Activated naive CD8-positive, alpha-beta T cell treated with anti-CD3 and anti-CD28 coated beads, Interleukin-2, amount 10 ng/mL, durations not matched to agents 7 days and 5 days (primary cell): ENCODE measurements around the gene KLF4. TPM values are rescaled to one million over a fixed set of nuclear protein-coding genes. Genes with fewer than 3 reads are reported as not detected.
A peak's percentile ranks its signal among the peaks of the same experiment; 100 is the strongest.
"Not testable (repeated sequence)": the region's sequence is repeated elsewhere in the genome, so short reads cannot be mapped to it uniquely, and the experiment has no call there.

Experiments
- ATAC-seq: fragments of 150-1000 bp; cut with Tn5 transposase; one replicate; pipeline ENCODE4 v1.10.0; 2021; ENCODE audit warnings: low read depth, moderate library complexity
- POLR2A ChIA-PET: fragments of 350-600 bp; sonication (Branson Sonifier 250); formaldehyde crosslinking; loops from one replicate; lab custom pipeline; 2021; ENCODE audit warnings: antibody characterized with exemption; lab: Charles Lee
- DNase-seq: peaks from one replicate; pipeline ENCODE4 v3.0.0; 2021
- H3K27ac Mint-ChIP-seq: one replicate; pipeline ENCODE4 v1.8.0; 2022; ENCODE audit warnings: mild to moderate bottlenecking, mixed read lengths
- H3K27me3 Mint-ChIP-seq: one replicate; pipeline ENCODE4 v1.8.0; 2022; ENCODE audit warnings: mild to moderate bottlenecking, moderate library complexity, mixed read lengths
- H3K36me3 Mint-ChIP-seq: one replicate; pipeline ENCODE4 v1.8.0; 2021; ENCODE audit warnings: mild to moderate bottlenecking, mixed read lengths
- H3K4me1 Mint-ChIP-seq: one replicate; pipeline ENCODE4 v1.8.0; 2021; ENCODE audit warnings: mixed read lengths
- H3K4me3 Mint-ChIP-seq: one replicate; pipeline ENCODE4 v1.8.0; 2022; ENCODE audit warnings: mild to moderate bottlenecking, moderate library complexity, mixed read lengths
- H3K9me3 Mint-ChIP-seq: one replicate; pipeline ENCODE4 v1.8.0; 2021; ENCODE audit warnings: mixed read lengths
- total RNA-seq, 2 experiments: library from RNA; stranded (reverse); gene quantifications; one replicate each; pipeline ENCODE4 v1.2.3, GENCODE V29; 2021

Gene KLF4
- total RNA-seq, result 1 to 10 TPM in 1 of 2 experiments, under 1 TPM in 1; 0.20 to 1.1 TPM

DNA sequence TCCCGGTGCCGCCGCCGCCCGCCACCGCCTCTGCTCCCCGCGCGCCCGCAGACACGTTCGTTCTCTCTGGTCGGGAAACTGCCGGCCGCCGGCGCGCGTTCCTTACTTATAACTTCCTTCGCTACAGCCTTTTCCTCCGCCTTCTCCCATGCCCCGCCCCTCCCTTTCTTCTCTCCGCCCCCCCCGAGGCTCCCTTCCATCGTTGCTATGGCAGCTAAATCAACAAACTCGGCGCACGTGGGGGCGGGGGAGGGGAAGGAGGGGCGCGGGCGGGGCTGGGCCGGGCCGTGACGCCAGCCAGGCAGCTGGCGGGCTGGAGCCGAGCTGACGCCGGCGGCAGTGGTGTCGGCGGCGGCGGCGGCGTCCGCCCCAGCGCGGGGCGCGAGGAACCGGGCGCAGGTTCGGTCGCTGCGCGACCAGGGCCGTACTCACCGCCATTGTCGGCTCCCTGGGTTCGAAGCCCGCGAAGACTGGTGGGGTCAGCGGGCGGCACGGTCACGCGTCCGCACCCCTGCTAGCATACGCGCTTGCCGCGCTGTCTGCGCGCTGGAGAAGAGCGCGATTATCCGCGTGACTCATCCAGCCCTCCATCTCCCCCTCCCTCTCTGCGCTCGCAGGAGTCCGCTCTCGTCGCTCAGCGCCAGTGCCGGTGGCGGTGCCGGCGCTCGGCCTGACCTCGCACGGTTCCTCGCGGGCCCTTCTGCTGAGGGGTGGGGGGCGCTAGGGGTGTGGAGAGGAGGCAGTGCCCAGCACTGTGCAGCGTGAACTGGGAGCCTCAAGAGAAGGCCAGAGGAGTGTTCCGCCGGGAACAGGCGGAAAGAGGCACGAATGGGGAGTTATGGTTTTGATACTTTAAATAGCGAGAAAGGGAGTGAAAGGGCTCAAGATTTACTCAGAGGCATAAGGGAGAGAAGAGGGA is at the start of gene KLF4:
Gene KLF4 (minus strand): TSS at position 83 of the 919 bp plus-strand sequence. CDS start 597 bp downstream, outside the sequence.
- peak within 1 kb of the TSS; percentile 70 for H3K4me3 Mint-ChIP-seq
- H3K9me3 Mint-ChIP-seq, result no peaks in the 10 kb centered on the region
- ATAC-seq (peak; percentile 82), DNase-seq (peak; percentile 72)
- H3K27ac Mint-ChIP-seq, result peak within 1 kb of the TSS; percentile 25
- peaks cover 64% of the 10 kb centered on the region for H3K27me3 Mint-ChIP-seq
- POLR2A ChIA-PET, result no interaction called here
- peaks cover 6% of the 10 kb centered on the region for H3K4me1 Mint-ChIP-seq
- no peaks in the 10 kb centered on the region for H3K36me3 Mint-ChIP-seq

DNA sequence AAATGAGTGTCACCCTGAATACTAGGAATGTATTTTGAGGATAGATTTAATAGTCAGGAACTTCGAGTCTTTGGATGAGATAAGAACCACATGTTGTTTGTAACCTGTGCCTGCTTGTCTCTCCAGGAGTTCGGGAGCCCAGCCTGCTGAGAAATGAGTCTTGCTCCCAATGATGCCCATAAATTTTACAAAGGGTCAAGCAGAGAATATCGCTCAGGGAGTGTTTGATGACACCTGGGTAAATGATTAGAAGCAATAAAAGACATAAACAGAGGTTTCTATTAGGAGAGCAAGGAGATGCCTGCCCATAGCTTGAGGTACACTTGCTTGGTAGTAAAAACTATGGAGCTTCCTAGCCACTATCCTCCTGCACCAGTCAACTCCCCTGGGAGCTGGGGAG is 46.9 kb upstream of the KLF4 start:
- Mint-ChIP-seq H3K4me1 (no peaks in the 10 kb centered on the region), H3K4me3 (no peak overlapping the region)
- POLR2A ChIA-PET, result no interaction called here

DNA sequence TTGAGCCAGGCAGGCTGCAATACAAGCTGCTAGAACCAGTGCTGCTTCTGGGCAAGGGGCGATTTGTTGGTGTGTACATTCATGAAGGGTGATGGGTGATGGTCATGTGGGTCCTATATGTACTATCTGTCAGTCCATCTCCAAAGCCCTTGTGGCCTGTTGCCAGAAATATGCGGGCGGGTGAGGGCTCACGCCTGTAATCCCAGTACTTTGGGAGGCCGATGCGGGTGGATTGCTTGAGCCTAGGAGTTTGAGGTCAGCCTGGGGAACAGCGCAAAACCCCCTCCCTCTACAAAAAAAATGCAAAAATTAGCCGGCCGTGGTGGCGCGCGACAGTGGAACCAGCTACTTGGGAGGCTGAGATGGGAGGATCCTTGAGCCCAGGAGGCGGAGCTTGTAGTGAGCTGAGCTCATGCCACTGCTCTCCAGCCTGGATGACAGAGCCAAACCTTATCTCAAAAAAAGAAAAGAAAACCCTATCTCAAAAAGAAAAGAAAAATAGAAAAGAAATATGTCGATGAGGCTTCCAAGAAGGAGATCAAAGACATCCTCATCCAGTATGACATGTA is 45.0 kb upstream of the KLF4 start:
- Mint-ChIP-seq H3K4me3 (no peak overlapping the region), H3K4me1 (no peaks in the 10 kb centered on the region), H3K36me3 (no peaks in the 10 kb centered on the region), H3K27ac (no peak overlapping the region), H3K27me3 (no peaks in the 10 kb centered on the region), H3K9me3 (no peaks in the 10 kb centered on the region)
- POLR2A ChIA-PET, result no interaction called here
- ATAC-seq (no peak), DNase-seq (no peak)

More for the DNA sequence above, 46.9 kb upstream of the KLF4 start:
- H3K27ac Mint-ChIP-seq, result no peak overlapping the region
- DNase-seq, result no peak
- no peak for ATAC-seq
- no peaks in the 10 kb centered on the region for H3K36me3 Mint-ChIP-seq
- H3K9me3 Mint-ChIP-seq, result no peaks in the 10 kb centered on the region
- H3K27me3 Mint-ChIP-seq, result no peaks in the 10 kb centered on the region

DNA sequence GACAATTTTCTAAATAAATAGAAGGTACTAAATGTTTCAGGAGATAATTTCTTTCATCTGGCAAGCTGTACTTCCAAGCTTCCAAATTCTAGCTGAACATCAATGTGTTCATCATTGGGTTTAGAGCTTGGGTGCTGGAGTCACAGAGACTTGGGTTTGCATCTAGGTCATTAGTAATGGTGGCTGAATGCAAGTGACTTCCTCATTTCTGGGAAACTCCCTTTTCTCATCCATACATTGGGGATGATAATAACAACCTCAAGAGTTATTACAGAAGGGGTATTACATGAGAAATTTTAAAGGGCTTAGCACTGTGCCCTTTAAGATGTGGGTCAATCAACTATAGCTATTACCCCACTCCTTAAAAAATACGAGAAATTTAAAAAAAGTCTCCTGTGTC is 41.1 kb upstream of the KLF4 start:
- no peaks in the 10 kb centered on the region for H3K36me3 Mint-ChIP-seq
- no peaks in the 10 kb centered on the region for H3K27me3 Mint-ChIP-seq
- no peak for DNase-seq
- POLR2A ChIA-PET, result interaction anchor here (1.3 kb wide), 1 partner anchor 36 kb away, joined by 3 read pairs; no protein-coding TSS in a partner anchor
- H3K4me1 Mint-ChIP-seq, result no peaks in the 10 kb centered on the region
- ATAC-seq, result no peak
- no peak overlapping the region for H3K4me3 Mint-ChIP-seq
- H3K9me3 Mint-ChIP-seq, result peaks cover 2% of the 10 kb centered on the region
- no peak overlapping the region for H3K27ac Mint-ChIP-seq

DNA sequence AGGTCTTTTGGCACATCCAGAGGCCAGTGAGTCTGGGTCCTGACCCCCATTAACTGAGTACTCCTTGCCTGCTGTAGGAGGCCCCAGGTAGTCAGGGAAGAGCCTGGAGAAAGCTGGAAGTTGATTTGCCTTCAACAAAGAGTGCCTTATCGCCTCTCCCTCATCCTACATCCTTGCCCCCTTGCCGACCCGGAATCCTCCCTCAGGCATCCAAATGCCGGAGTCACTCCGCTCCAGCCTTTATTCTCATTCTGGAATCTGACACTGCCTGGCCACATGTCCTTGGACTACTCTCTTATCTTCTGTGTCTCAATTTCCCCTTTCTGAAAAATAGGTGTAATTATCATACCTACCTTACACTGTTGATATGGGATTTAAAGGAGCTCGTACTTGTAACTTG is 39.1 kb upstream of the KLF4 start:
- Mint-ChIP-seq H3K4me3 (no peak overlapping the region), H3K36me3 (no peaks in the 10 kb centered on the region), H3K4me1 (no peaks in the 10 kb centered on the region), H3K9me3 (peaks cover 2% of the 10 kb centered on the region), H3K27me3 (no peaks in the 10 kb centered on the region), H3K27ac (no peak overlapping the region)
- no peak for DNase-seq
- no peak for ATAC-seq
- POLR2A ChIA-PET, result no interaction called here

DNA sequence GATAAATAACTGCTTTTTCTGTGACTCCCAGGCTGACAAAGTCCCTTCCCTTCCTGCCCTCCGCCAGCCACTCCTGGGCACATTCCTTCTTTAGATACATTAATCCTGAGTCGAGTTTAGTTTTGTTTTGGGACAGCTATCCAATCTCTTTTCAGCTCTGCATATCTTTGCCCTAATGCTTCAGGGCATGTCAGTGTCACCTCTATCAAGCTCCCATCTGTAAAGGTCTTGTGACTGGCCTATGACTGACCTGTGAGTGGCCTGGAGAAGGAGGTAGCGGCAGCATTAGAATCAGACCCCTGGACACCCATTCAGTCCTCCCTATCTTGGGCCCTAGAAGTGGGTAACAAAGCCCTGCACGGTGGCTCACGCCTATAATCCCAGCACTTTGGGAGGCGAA is 34.0 kb upstream of the KLF4 start:
- no peaks in the 10 kb centered on the region for H3K36me3 Mint-ChIP-seq
- ATAC-seq (no peak), DNase-seq (no peak)
- peaks cover 3% of the 10 kb centered on the region for H3K9me3 Mint-ChIP-seq
- peaks cover 2% of the 10 kb centered on the region for H3K27me3 Mint-ChIP-seq
- POLR2A ChIA-PET, result no interaction called here
- no peak overlapping the region for H3K4me3 Mint-ChIP-seq
- no peak overlapping the region for H3K27ac Mint-ChIP-seq
- no peaks in the 10 kb centered on the region for H3K4me1 Mint-ChIP-seq

DNA sequence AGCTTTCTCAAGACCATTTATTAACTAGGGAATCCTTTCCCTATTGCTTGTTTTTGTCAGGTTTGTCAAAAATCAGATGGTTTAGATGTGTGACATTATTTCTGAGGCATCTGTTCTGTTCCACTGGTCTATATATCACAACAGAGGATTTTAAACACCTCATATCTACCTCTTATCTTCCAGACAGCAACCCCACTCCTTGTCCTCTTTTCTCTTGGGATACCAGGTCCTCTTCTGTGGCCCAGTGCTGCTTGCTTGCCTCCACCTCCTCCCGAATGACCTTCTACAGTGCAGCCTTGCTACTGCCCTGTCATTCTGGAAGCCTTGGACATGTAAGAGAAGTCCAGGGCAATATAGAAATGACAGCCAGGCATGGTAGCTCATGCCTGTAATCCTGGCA is 30.6 kb upstream of the KLF4 start:
- H3K27me3 Mint-ChIP-seq, result peaks cover 2% of the 10 kb centered on the region
- no peaks in the 10 kb centered on the region for H3K4me1 Mint-ChIP-seq
- no peak for ATAC-seq

DNA sequence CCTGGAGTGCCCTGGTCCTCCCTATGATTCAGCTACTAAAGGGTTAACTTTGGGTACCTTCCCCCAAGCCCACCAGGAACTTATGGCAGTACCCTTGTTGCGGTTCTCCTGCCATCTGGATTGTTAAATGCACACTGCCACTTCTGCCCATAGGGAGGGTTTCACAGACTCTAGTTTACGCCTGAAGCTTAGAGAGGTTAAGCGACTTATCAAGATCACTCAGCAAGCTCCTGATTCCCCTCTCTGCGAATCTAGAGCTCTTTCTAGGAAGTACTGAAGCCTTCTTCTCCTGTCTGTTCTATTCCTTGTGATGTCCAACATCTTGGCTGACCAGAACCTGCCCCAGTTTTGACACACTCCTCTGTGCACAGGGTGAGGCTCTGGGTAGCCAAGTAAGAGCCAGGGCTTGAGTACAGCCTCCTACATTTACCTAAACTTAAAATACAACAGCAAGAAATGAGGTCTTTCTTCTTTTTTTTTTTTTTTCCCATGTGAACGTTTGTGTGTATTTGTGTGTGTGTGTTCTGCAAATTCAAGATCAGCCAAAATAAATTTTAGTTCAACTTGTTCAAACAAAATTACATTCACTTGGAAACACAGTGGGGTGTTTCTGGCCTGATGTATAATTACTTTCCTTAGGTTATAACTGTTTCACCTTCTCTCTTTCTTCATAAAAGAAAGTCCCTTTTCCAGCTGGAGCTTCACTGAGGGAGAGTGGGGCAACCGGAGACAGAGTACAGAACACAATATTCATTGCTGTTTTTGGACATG is 28.7 kb upstream of the KLF4 start:
- no peaks in the 10 kb centered on the region for H3K27me3 Mint-ChIP-seq
- H3K9me3 Mint-ChIP-seq, result peaks cover 3% of the 10 kb centered on the region
- ATAC-seq (no peak), DNase-seq (no peak)
- no peak overlapping the region for H3K4me3 Mint-ChIP-seq
- H3K36me3 Mint-ChIP-seq, result no peaks in the 10 kb centered on the region
- POLR2A ChIA-PET, result no interaction called here
- no peak overlapping the region for H3K27ac Mint-ChIP-seq
- no peaks in the 10 kb centered on the region for H3K4me1 Mint-ChIP-seq

More for the DNA sequence above, 30.6 kb upstream of the KLF4 start:
- Mint-ChIP-seq H3K4me3 (no peak overlapping the region), H3K27ac (no peak overlapping the region), H3K9me3 (peaks cover 3% of the 10 kb centered on the region), H3K36me3 (no peaks in the 10 kb centered on the region)
- POLR2A ChIA-PET, result no interaction called here
- DNase-seq, result no peak

DNA sequence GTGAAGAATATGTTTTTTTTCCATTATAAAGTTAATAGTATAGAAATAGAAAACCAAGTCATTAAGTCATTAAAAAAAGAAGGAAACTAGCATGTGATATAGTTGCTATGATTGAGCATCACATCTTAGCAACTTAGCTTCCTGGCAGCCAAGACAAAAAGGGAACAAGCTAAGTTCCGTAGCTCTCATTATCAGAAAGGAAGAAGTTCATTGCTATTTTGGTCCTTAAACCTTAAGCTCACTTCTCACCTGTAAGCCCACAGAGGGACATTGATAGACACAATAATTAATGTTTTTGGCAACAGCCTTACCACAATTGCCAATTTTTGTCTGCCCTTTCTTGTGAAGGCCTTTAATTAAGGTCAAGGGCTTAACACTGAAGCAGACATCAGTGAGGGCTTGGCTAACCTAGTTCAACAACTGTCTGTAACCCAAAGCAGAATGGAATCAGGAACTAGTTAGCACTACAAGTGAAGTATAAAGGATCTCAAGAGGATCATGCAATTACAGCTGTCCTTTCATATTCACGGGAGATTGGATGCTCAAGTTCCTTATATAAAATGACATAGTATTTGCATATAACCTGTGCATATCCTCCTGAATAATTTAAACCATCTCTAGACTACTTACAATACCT is 24.0 kb upstream of the KLF4 start:
- no peaks in the 10 kb centered on the region for H3K27me3 Mint-ChIP-seq
- H3K4me3 Mint-ChIP-seq, result no peak overlapping the region
- no peak overlapping the region for H3K27ac Mint-ChIP-seq
- no peaks in the 10 kb centered on the region for H3K4me1 Mint-ChIP-seq
- POLR2A ChIA-PET, result no interaction called here
- DNase-seq (no peak), ATAC-seq (no peak)
- no peaks in the 10 kb centered on the region for H3K36me3 Mint-ChIP-seq
- H3K9me3 Mint-ChIP-seq, result peaks cover 2% of the 10 kb centered on the region

DNA sequence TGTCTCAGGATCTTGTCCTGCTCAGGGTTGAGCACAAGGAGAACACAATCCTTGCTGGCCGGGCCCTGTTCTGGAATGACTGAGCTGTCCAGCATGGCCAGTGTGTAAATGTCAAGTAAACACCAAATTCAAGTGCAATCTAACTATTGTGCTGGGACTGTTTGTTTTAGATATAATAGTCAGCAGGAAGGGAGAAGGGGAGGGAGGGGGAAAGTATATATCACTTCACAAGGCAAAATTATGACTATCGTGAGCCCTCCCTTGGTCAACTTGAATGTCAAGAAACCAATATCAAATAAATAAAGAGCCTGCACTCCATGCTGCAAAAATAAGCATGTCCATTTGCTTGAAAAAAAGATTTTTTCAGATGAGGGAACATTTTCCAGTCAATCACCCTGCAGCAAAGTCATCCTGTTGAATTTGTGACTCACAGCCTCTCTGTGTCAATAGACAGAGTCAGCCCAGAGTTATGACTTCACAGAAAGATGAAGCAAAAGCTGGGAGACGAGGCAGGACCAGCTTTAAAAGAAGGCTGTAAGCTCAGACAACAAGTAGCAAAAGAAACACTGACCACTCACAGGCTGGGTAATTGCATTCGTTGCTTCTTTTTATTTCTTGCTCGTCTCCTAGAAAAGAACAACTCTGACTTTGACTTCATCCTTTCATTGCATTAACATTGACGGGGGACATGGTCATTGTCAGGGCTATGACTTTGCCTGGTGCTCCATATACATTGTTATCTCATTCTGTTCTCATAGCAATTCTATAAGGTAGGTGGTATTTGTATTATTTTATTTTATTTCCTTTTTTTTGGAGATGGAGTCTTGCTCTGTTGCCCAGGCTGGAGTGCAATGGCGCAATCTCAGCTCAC is 15.3 kb upstream of the KLF4 start:
- H3K4me1 Mint-ChIP-seq, result no peaks in the 10 kb centered on the region
- ATAC-seq (no peak), DNase-seq (no peak)
- H3K9me3 Mint-ChIP-seq, result no peaks in the 10 kb centered on the region
- no peaks in the 10 kb centered on the region for H3K36me3 Mint-ChIP-seq
- H3K27me3 Mint-ChIP-seq, result no peaks in the 10 kb centered on the region
- no peak overlapping the region for H3K4me3 Mint-ChIP-seq
- no peak overlapping the region for H3K27ac Mint-ChIP-seq
- POLR2A ChIA-PET, result no interaction called here

DNA sequence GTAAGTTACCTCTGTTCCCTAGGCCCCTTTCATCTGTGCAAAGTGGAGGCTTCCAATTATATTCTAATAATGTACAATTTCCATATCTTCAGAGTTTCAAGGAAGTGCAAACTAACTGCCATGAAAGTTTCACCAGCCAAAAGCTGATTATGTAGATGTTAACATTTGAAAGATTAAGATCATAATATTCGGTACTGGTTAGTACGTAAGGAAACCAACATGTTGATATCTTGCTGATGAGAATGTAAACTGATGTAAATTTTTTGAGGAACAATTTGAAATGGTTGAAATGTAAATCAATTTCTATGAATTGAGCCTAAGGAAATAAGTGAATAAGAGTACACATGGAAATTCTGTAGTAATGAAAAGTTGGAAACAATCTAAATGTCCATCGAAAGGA is 12.9 kb upstream of the KLF4 start:
- POLR2A ChIA-PET, result no interaction called here
- Mint-ChIP-seq H3K9me3 (no peaks in the 10 kb centered on the region), H3K36me3 (no peaks in the 10 kb centered on the region), H3K4me3 (no peak overlapping the region), H3K27ac (no peak overlapping the region), H3K27me3 (no peaks in the 10 kb centered on the region), H3K4me1 (no peaks in the 10 kb centered on the region)
- DNase-seq (no peak), ATAC-seq (no peak)

DNA sequence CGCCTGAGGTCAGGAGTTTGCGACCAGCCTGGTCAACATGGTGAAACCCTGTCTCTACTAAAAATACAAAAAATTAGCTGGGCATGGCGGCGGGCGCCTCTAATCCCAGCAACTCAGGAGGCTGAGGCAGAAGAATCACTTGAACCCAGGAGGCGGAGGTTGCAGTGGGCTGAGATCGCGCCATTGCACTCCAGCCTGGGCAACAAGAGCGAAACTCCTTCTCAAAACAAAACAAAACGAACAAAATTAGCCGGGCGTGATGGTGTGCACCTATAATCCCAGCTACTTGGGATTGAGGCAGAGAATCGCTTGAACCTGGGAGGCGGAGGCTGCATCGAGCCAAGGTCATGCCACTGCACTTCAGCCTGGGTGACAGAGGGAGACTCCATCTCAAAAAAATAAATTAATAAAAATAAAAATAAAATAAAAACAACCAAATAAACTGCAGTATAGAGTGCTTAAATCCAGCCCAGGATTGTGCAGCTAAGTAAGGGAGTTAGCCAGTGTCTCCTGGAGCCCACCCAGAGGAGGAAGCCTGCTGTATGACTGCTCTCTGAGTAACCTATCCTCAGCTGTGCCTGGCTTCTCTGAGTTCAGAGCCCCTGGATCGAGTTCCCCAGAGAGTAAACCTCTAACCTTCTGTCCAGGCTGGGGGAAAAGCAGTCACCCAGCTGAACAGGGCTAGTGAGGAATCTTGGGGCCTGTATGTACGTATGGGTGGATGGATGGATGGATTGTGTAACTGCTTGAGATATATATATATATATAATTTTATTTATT is 11.0 kb upstream of the KLF4 start:
- H3K36me3 Mint-ChIP-seq, H3K4me3 Mint-ChIP-seq, H3K27ac Mint-ChIP-seq, H3K27me3 Mint-ChIP-seq, POLR2A ChIA-PET, H3K4me1 Mint-ChIP-seq, DNase-seq, ATAC-seq, H3K9me3 Mint-ChIP-seq: not testable (repeated sequence)
